Measurements from ENCODE around the gene GSAP.
A peak's percentile ranks its signal among the peaks of the same experiment; 100 is the strongest.

Gene GSAP

GRCh38 chr7:77327067-77327931, 88.8 kb downstream of the GSAP start:
- DNase-seq (ENCODE audit: low spot score) = peak; percentile 62

- no peak for DNase-seq (ENCODE audit: low spot score)
Measured at GRCh38 chr7:77326131-77326530, 90.0 kb downstream of the GSAP start.

GRCh38 chr7:77321300-77321699, 94.8 kb downstream of the GSAP start:
- DNase-seq (ENCODE audit: low spot score) = no peak

- DNase-seq (ENCODE audit: low spot score) = no peak
Measured at GRCh38 chr7:77320714-77321113, 95.4 kb downstream of the GSAP start.

- DNase-seq (ENCODE audit: low spot score) = no peak
Measured at GRCh38 chr7:77320137-77320536, 96.0 kb downstream of the GSAP start.

- DNase-seq (ENCODE audit: low spot score) = no peak
Measured at GRCh38 chr7:77318019-77318418, 98.1 kb downstream of the GSAP start.

- no peak for DNase-seq (ENCODE audit: low spot score)
Measured at GRCh38 chr7:77316219-77316978, 99.8 kb downstream of the GSAP start.

- DNase-seq (ENCODE audit: low spot score) = peak; percentile 48
Measured at GRCh38 chr7:77315182-77315591, 101.0 kb downstream of the GSAP start.

- DNase-seq (ENCODE audit: low spot score) = no peak
Measured at GRCh38 chr7:77313876-77314480, 102.2 kb downstream of the GSAP start.

- DNase-seq (ENCODE audit: low spot score) = no peak
Measured at GRCh38 chr7:77313085-77313484, 103.1 kb downstream of the GSAP start.

GRCh38 chr7:77310982-77311381, 105.2 kb downstream of the GSAP start:
- DNase-seq (ENCODE audit: low spot score) = no peak

- DNase-seq (ENCODE audit: low spot score) = no peak
Measured at GRCh38 chr7:77309714-77310220, 106.4 kb downstream of the GSAP start.

- no peak for DNase-seq (ENCODE audit: low spot score)
Measured at GRCh38 chr7:77308792-77309191, 107.4 kb downstream of the GSAP start.

- no peak for DNase-seq (ENCODE audit: low spot score)
Measured at GRCh38 chr7:77306231-77307067, 109.7 kb downstream of the GSAP start.

- DNase-seq (ENCODE audit: low spot score) = no peak
Measured at GRCh38 chr7:77295549-77295948, 120.6 kb downstream of the GSAP start.

GRCh38 chr7:77293046-77293445, 123.1 kb downstream of the GSAP start:
- no peak for DNase-seq (ENCODE audit: low spot score)

- no peak for DNase-seq (ENCODE audit: low spot score)
Measured at GRCh38 chr7:77290425-77290824, 125.7 kb downstream of the GSAP start.

GRCh38 chr7:77289387-77289786, 126.8 kb downstream of the GSAP start:
- DNase-seq (ENCODE audit: low spot score) = no peak

GRCh38 chr7:77288676-77289320, 127.4 kb downstream of the GSAP start:
- DNase-seq (ENCODE audit: low spot score) = no peak

- no peak for DNase-seq (ENCODE audit: low spot score)
Measured at GRCh38 chr7:77284616-77285015, 131.5 kb downstream of the GSAP start.

- no peak for DNase-seq (ENCODE audit: low spot score)
Measured at GRCh38 chr7:77284005-77284404, 132.1 kb downstream of the GSAP start.
